Type B pancreatic cell (in vitro differentiated cells): Measurements from ENCODE around the gene KREMEN1. TPM values are rescaled to one million over a fixed set of nuclear protein-coding genes. Genes with fewer than 3 reads are reported as not detected.

Experiments
- DNase-seq: peaks from one replicate; pipeline ENCODE4 v3.0.0; 2021; ENCODE audit warnings: mixed read lengths; ENCODE audit not compliant: unreplicated experiment; ENCODE audit errors: extremely low spot score
- H3K27ac Mint-ChIP-seq: 2 replicates; pipeline ENCODE4 v1.8.0; 2021; ENCODE audit warnings: mild to moderate bottlenecking, mixed read lengths
- H3K27me3 Mint-ChIP-seq: 2 replicates; pipeline ENCODE4 v1.8.0; 2021; ENCODE audit warnings: mixed read lengths
- H3K36me3 Mint-ChIP-seq: 2 replicates; pipeline ENCODE4 v1.8.0; 2021; ENCODE audit warnings: mixed read lengths
- H3K4me1 Mint-ChIP-seq: one replicate; pipeline ENCODE4 v1.8.0; 2021; ENCODE audit warnings: mixed read lengths; ENCODE audit not compliant: unreplicated experiment
- H3K4me3 Mint-ChIP-seq: 2 replicates; pipeline ENCODE4 v1.8.0; 2021; ENCODE audit warnings: mild to moderate bottlenecking, mixed read lengths
- H3K9me3 Mint-ChIP-seq: 2 replicates; pipeline ENCODE4 v1.8.0; 2021; ENCODE audit warnings: mixed read lengths
- CTCF ChIP-seq: fragments of 200-600 bp; sonication (generic); conservative IDR thresholded peaks from 2 replicates; pipeline ENCODE4 v1.5.0; 2021; ENCODE audit warnings: antibody characterized with exemption, mild to moderate bottlenecking
- total RNA-seq: library from RNA; stranded (reverse); gene quantifications from 2 replicates; pipeline ENCODE4 v1.2.1, GENCODE V29; 2021; ENCODE audit warnings: low replicate concordance

Gene KREMEN1
- total RNA-seq, 1 donor from 2014 or later: 26.2 TPM

- no peaks in the 10 kb centered on the region for H3K9me3 Mint-ChIP-seq
- DNase-seq: no peak
- H3K27me3 Mint-ChIP-seq: peaks cover 10% of the 10 kb centered on the region
- H3K36me3 Mint-ChIP-seq: no peaks in the 10 kb centered on the region
- TF ChIP-seq CTCF: no peak
- H3K4me1 Mint-ChIP-seq: peaks cover 25% of the 10 kb centered on the region
- H3K27ac Mint-ChIP-seq: no peak overlapping the region
- no peak overlapping the region for H3K4me3 Mint-ChIP-seq
Observed at GRCh38 chr22:29201782-29202181, 128.9 kb downstream of the KREMEN1 start.

GRCh38 chr22:29202212-29203192, 129.7 kb downstream of the KREMEN1 start:
- peaks cover 10% of the 10 kb centered on the region for H3K27me3 Mint-ChIP-seq
- TF ChIP-seq CTCF: peak; percentile 40
- H3K4me1 Mint-ChIP-seq: peaks cover 29% of the 10 kb centered on the region
- H3K27ac Mint-ChIP-seq: no peak overlapping the region
- no peaks in the 10 kb centered on the region for H3K36me3 Mint-ChIP-seq
- H3K9me3 Mint-ChIP-seq: no peaks in the 10 kb centered on the region
- peak overlapping the region; percentile 40 for H3K4me3 Mint-ChIP-seq
- DNase-seq: no peak

GRCh38 chr22:29203488-29204454, 130.9 kb downstream of the KREMEN1 start:
- no peak overlapping the region for H3K27ac Mint-ChIP-seq

GRCh38 chr22:29204455-29205183, 131.8 kb downstream of the KREMEN1 start:
- Mint-ChIP-seq H3K4me3 (peak overlapping the region; percentile 79), H3K9me3 (no peaks in the 10 kb centered on the region), H3K27ac (no peak overlapping the region), H3K27me3 (peaks cover 10% of the 10 kb centered on the region), H3K36me3 (no peaks in the 10 kb centered on the region), H3K4me1 (peaks cover 31% of the 10 kb centered on the region)
- DNase-seq: no peak
- TF ChIP-seq CTCF: no peak

More at GRCh38 chr22:29203488-29204454, 130.9 kb downstream of the KREMEN1 start:
- Mint-ChIP-seq H3K4me1 (peaks cover 29% of the 10 kb centered on the region), H3K36me3 (no peaks in the 10 kb centered on the region), H3K9me3 (no peaks in the 10 kb centered on the region), H3K4me3 (peak overlapping the region; percentile 79), H3K27me3 (peaks cover 10% of the 10 kb centered on the region)
- no peak for TF ChIP-seq CTCF
- no peak for DNase-seq

GRCh38 chr22:29205252-29205593, 132.4 kb downstream of the KREMEN1 start:
- Mint-ChIP-seq H3K27me3 (peaks cover 7% of the 10 kb centered on the region), H3K4me1 (peaks cover 33% of the 10 kb centered on the region), H3K27ac (no peak overlapping the region), H3K9me3 (no peaks in the 10 kb centered on the region), H3K4me3 (peak overlapping the region; percentile 79), H3K36me3 (no peaks in the 10 kb centered on the region)
- TF ChIP-seq CTCF: no peak
- no peak for DNase-seq
